DOHH2 (cell line): ENCODE data around the gene OBSCN.
"Not testable (repeated sequence)": the region's sequence is repeated elsewhere in the genome, so short reads cannot be mapped to it uniquely, and the experiment has no call there.

Experiments
- H3F3A ChIP-seq: fragments of 200-600 bp; sonication (generic), shearing (Covaris generic); 2 replicates; pipeline ENCODE4 v1.6.0; 2016; ENCODE audit warnings: antibody characterized with exemption, mild to moderate bottlenecking; ENCODE audit not compliant: control insufficient read depth, insufficient read depth
- H3K27ac ChIP-seq: fragments of 200-600 bp; sonication (generic); 2 replicates; pipeline ENCODE4 v1.5.1; 2014; ENCODE audit warnings: low read depth, mild to moderate bottlenecking, low read length, moderate library complexity
- H3K27me3 ChIP-seq: fragments of 200-600 bp; sonication (generic); 2 replicates; pipeline ENCODE4 v1.6.1; 2014; ENCODE audit warnings: mild to moderate bottlenecking, low read length, mixed read lengths; ENCODE audit not compliant: control insufficient read depth
- H3K36me3 ChIP-seq: fragments of 200-600 bp; sonication (generic); 2 replicates; pipeline ENCODE4 v1.6.1; 2014; ENCODE audit warnings: mild to moderate bottlenecking, low read length, moderate library complexity, mixed read lengths; ENCODE audit not compliant: control insufficient read depth
- H3K4me1 ChIP-seq: fragments of 200-600 bp; sonication (generic); 2 replicates; pipeline ENCODE4 v1.6.1; 2014; ENCODE audit warnings: mild to moderate bottlenecking, low read length, mixed read lengths; ENCODE audit not compliant: control insufficient read depth
- H3K4me2 ChIP-seq: fragments of 200-600 bp; sonication (generic); 2 replicates; pipeline ENCODE4 v1.6.0; 2014; ENCODE audit warnings: mild to moderate bottlenecking, low read length, moderate library complexity
- H3K4me3 ChIP-seq: fragments of 200-600 bp; sonication (generic); 2 replicates; pipeline ENCODE4 v1.5.1; 2014; ENCODE audit warnings: mild to moderate bottlenecking, low read length, mixed read lengths
- H3K79me2 ChIP-seq: fragments of 200-600 bp; sonication (generic); 2 replicates; pipeline ENCODE4 v1.6.1; 2014; ENCODE audit warnings: mild to moderate bottlenecking, low read length, mixed read lengths; ENCODE audit not compliant: control insufficient read depth
- H3K9me2 ChIP-seq: fragments of 200-600 bp; sonication (generic); replicated peaks from 2 replicates; pipeline ENCODE4 v1.6.1; 2014; ENCODE audit warnings: mild to moderate bottlenecking, low read length, mixed read lengths; ENCODE audit not compliant: control insufficient read depth
- H3K9me3 ChIP-seq: fragments of 200-600 bp; sonication (generic); 2 replicates; pipeline ENCODE4 v1.6.1; 2014; ENCODE audit warnings: antibody characterized with exemption, low read length, mixed read lengths; ENCODE audit not compliant: control insufficient read depth, insufficient read depth
- H4K20me1 ChIP-seq: fragments of 200-600 bp; sonication (generic); 2 replicates; pipeline ENCODE4 v1.6.0; 2014; ENCODE audit warnings: low read depth, mild to moderate bottlenecking, antibody characterized with exemption, low read length, moderate library complexity; ENCODE audit not compliant: control insufficient read depth, insufficient read depth
- CTCF ChIP-seq: fragments of 200-600 bp; sonication (generic); IDR thresholded peaks from one replicate; pipeline ENCODE4 v1.5.1; 2014; ENCODE audit warnings: antibody characterized with exemption, mild to moderate bottlenecking, low read depth, low read length; ENCODE audit not compliant: poor library complexity, severe bottlenecking
- EZH2phosphoT487 ChIP-seq: fragments of 200-600 bp; sonication (generic); IDR thresholded peaks from 2 replicates; pipeline ENCODE4 v1.6.1; 2017; ENCODE audit warnings: borderline replicate concordance, mild to moderate bottlenecking, antibody characterized with exemption, low read length, moderate library complexity, mixed read lengths

The OBSCN gene

DNA sequence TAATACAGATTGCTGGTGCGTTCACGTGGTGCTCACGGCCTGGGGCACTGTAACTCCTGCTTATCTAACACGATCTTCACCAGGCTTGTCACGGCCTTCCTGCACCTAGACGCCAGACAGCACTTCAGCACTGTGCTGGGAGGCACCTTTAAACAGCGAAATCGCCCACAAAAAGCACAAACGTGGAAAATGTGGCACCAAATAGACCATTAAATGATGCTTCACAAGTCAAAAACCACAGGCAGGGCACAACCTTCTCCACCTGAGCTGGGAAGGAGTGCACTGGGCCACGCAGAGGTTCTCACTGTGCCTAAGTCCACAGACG is 22.2 kb upstream of the OBSCN start:
- Histone ChIP-seq H3F3A (no peaks in the 10 kb centered on the region), H3K79me2 (no peaks in the 10 kb centered on the region), H3K36me3 (no peaks in the 10 kb centered on the region), H4K20me1 (no peaks in the 10 kb centered on the region), H3K27me3 (no peaks in the 10 kb centered on the region), H3K4me2 (no peak overlapping the region), H3K27ac (no peak overlapping the region), H3K4me1 (no peaks in the 10 kb centered on the region), H3K4me3 (no peak overlapping the region), H3K9me3 (no peaks in the 10 kb centered on the region), H3K9me2 (no peaks in the 10 kb centered on the region)
- TF ChIP-seq CTCF (no peak), EZH2phosphoT487 (no peak)

GRCh38 chr1:228188249-228188648 is 19.6 kb upstream of the OBSCN start:
- not testable (repeated sequence) for H3K4me1 ChIP-seq, H3K79me2 ChIP-seq, H3K4me3 ChIP-seq, H3K9me2 ChIP-seq, H3K27me3 ChIP-seq, H3K9me3 ChIP-seq, H3K4me2 ChIP-seq, H3K27ac ChIP-seq, H3F3A ChIP-seq, H3K36me3 ChIP-seq, H4K20me1 ChIP-seq

DNA sequence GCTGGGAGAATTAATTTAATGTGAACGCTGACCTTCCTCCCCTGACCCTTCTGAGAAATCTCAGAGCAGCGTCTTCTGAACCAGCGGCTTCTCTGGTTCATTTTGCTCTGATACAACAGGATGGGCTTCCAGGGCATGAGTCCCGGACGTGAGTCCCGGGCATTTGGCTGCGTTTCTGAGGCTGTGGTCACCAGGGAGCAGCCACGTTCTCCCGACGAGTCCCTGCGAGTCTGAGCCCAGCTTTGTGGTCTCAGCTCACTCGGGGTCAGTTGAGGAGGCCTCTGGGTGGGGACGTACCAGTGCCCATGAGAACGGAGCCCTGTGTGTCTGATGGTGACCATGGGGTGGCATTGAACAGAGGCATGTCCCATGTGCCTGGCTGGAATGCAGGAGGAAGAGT is 17.7 kb upstream of the OBSCN start:
- H3K27ac ChIP-seq = no peak overlapping the region
- TF ChIP-seq EZH2phosphoT487 = no peak
- no peak for TF ChIP-seq CTCF
- H3K27me3 ChIP-seq = no peaks in the 10 kb centered on the region

DNA sequence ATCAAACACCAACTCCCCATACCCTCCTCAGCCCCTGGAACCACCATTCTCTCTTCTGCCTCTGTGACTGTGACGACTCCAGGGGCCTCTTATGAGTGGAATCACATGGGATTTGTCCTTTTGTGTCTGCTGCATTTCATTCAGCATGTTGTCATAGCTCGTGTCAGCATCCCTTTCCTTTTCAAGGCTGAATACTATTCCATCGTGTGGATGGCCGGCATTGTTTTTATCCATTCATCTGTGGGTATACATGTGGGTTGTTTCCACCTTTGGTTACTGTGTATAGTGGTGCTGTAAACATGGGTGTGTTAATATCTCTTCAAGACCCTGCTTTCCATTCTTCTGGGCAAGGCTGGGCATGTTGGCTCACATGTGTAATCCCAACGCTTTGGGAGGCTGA is 17.1 kb upstream of the OBSCN start:
- Histone ChIP-seq H4K20me1 (no peaks in the 10 kb centered on the region), H3K79me2 (no peaks in the 10 kb centered on the region), H3K27me3 (no peaks in the 10 kb centered on the region), H3K4me2 (no peak overlapping the region), H3K4me3 (no peak overlapping the region), H3K9me3 (no peaks in the 10 kb centered on the region), H3K4me1 (no peaks in the 10 kb centered on the region), H3K36me3 (no peaks in the 10 kb centered on the region), H3F3A (no peaks in the 10 kb centered on the region), H3K9me2 (no peaks in the 10 kb centered on the region), H3K27ac (no peak overlapping the region)
- TF ChIP-seq EZH2phosphoT487 (no peak), CTCF (no peak)

More for the DNA sequence above, 17.7 kb upstream of the OBSCN start:
- Histone ChIP-seq H3K9me2 (no peaks in the 10 kb centered on the region), H3K4me2 (no peak overlapping the region), H3K4me3 (no peak overlapping the region), H4K20me1 (no peaks in the 10 kb centered on the region), H3K36me3 (no peaks in the 10 kb centered on the region), H3K9me3 (no peaks in the 10 kb centered on the region), H3K4me1 (no peaks in the 10 kb centered on the region), H3F3A (no peaks in the 10 kb centered on the region), H3K79me2 (no peaks in the 10 kb centered on the region)
